Colonic mucosa (tissue), 4 donors: ENCODE measurements around the gene MARVELD1. TPM values are rescaled to one million over a fixed set of nuclear protein-coding genes. Genes with fewer than 3 reads are reported as not detected.
"Not testable (repeated sequence)": the region's sequence is repeated elsewhere in the genome, so short reads cannot be mapped to it uniquely, and the experiment has no call there.

Experiments
- DNase-seq: peaks from one replicate; pipeline ENCODE4 v3.0.0-alpha.2; 2020
- H3K27ac ChIP-seq: fragments of 200-600 bp; one replicate; pipeline ENCODE4 v1.8.0; 2021
- H3K27me3 ChIP-seq: fragments of 200-600 bp; one replicate; pipeline ENCODE4 v1.8.0; 2021
- H3K36me3 ChIP-seq: fragments of 200-600 bp; one replicate; pipeline ENCODE4 v1.8.0; 2021
- H3K4me1 ChIP-seq: fragments of 200-600 bp; one replicate; pipeline ENCODE4 v1.8.0; 2021; ENCODE audit warnings: mild to moderate bottlenecking
- H3K4me3 ChIP-seq: fragments of 200-600 bp; one replicate; pipeline ENCODE4 v1.8.0; 2021
- H3K9ac ChIP-seq, 2 donors: one replicate each; pipeline ENCODE4 v1.7.0; 2013; ENCODE audit warnings: control low read depth in 2 of 2, low read depth in 2 of 2, low read length in 2 of 2
- H3K9me3 ChIP-seq: fragments of 200-600 bp; one replicate; pipeline ENCODE4 v1.8.0; 2021
- intact Hi-C: fragments of 100-400 bp; cut with DNase I; formaldehyde crosslinking; loops from one replicate; pipeline ENCODE4 v1.14.1; 2022
- total RNA-seq, 2 donors: library from RNA; stranded (reverse); fragmentation: NEBNext Ultra II Directional in 1 of 2; extraction: Animal tissue kit (Norgen Biotek cat#: 25700) in 1 of 2; gene quantifications; one replicate each; pipeline ENCODE4 v1.2.1, GENCODE V29; 2021
- TF ChIP-seq, protein P1 (sequence below): fragments of 200-600 bp; IDR thresholded peaks from one replicate; pipeline ENCODE4 v1.8.0; 2022; ENCODE audit warnings: antibody characterized with exemption, mild to moderate bottlenecking
- donor health status: healthy.
- donor health status: DM: no; HTN: no; CAD: no.
- donor health status: DM: no; HTN: no; CAD: no.

Gene MARVELD1
- total RNA-seq, 2 donors from 2014 or later, result 25.7 to 31.7 TPM

DNA sequence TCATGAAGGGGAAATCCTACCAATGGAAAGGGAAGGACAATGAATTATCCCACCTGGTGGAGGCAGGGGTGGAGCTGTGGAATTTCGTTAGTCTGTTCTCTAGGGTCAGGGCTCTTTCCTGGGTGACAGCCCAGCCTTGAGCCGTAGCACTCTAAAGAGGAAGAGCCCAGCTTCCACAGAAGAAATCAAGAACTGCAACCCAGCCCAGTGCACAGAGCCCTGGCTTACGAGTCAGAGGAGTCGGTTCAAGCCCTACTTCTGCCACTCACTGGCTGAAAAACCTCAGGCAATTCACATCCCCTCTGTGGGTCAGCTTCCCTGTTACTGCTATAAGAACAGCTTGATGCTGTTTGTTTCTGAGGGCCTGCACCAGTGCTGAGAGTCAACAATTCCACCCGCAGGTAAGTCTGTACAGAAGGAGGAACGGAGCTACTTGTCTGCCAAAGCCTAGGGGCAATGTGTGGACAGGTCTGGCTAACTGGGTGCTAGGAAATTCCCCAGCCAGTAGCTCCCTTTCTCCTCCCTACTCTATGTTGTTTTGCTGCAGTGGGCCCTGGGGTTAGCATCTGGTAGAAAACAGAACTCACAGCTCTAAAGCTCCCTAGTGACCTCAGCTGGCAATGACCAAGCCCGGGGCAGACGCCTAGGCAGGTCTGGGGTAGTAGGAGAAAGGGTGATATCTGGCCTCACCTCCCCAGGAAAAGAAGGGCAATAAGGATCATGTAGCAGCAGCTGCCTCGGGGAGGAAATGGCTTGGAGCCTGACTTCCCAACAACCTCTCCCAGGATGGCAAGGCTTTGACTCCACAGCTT, 29.8 kb upstream of the MARVELD1 start:
- Histone ChIP-seq H3K36me3 (no peaks in the 10 kb centered on the region), H3K4me3 (peak overlapping the region; percentile 8), H3K27me3 (no peaks in the 10 kb centered on the region), H3K27ac (peak overlapping the region; percentile 86), H3K9ac (peak overlapping the region; percentile 58 to 96), H3K4me1 (peaks cover 21% of the 10 kb centered on the region), H3K9me3 (no peaks in the 10 kb centered on the region)
- DNase-seq, result peak; percentile 71
- TF ChIP-seq, protein P1, sequence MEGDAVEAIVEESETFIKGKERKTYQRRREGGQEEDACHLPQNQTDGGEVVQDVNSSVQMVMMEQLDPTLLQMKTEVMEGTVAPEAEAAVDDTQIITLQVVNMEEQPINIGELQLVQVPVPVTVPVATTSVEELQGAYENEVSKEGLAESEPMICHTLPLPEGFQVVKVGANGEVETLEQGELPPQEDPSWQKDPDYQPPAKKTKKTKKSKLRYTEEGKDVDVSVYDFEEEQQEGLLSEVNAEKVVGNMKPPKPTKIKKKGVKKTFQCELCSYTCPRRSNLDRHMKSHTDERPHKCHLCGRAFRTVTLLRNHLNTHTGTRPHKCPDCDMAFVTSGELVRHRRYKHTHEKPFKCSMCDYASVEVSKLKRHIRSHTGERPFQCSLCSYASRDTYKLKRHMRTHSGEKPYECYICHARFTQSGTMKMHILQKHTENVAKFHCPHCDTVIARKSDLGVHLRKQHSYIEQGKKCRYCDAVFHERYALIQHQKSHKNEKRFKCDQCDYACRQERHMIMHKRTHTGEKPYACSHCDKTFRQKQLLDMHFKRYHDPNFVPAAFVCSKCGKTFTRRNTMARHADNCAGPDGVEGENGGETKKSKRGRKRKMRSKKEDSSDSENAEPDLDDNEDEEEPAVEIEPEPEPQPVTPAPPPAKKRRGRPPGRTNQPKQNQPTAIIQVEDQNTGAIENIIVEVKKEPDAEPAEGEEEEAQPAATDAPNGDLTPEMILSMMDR, result no peak
- intact Hi-C loops, result no loop called here

DNA sequence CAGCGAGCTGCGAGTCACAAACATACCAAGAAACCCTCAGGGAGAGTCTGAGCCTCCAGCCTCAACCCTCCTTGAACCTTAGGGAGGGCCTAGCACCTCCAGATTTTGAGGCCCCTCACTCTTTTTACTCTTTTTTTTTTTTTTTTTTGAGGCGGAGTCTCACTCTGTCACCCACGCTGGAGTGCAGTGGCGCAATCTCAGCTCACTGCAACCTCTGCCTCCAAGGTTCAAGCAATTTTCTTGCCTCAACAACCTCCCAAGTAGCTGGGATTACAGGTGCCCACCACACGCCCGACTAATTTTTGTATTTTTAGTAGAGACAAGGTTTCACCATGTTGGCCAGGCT, 29.2 kb upstream of the MARVELD1 start:
- intact Hi-C loops, H3K36me3 ChIP-seq, DNase-seq, H3K27me3 ChIP-seq, H3K9me3 ChIP-seq: not testable (repeated sequence)
- Histone ChIP-seq H3K27ac (peak overlapping the region; percentile 86), H3K4me3 (peak overlapping the region; percentile 8), H3K9ac (peak overlapping the region; percentile 58 to 96), H3K4me1 (peaks cover 21% of the 10 kb centered on the region)

DNA sequence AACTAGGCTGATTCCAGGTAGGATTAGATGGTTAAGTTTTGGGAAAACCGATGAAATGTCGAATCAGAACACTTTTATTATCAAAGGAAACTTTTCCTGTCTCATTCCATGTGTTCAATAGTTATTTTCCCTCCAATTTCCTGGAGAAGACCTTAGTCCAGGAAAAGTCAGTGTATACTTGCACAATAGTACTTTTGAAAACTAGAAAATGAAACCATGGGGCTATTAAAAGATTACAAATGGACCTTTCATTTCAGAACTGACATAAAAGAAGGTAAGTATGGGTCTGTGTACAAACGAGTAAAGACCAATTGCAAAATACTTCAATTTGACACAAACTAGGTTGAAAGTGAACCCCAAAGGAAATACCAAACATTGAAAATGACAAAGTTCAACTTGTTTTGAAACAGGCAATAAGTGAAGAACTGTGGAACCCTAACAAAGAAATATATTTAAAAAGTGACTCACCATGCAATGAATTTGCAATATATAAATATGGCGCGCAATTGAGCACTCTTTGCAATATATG, 28.6 kb upstream of the MARVELD1 start:
- peak overlapping the region; percentile 86 for H3K27ac ChIP-seq
- peak overlapping the region; percentile 51 for H3K4me3 ChIP-seq
- H3K27me3 ChIP-seq, result no peaks in the 10 kb centered on the region
- H3K9me3 ChIP-seq, result no peaks in the 10 kb centered on the region
- no peaks in the 10 kb centered on the region for H3K36me3 ChIP-seq
- H3K9ac ChIP-seq, result peak overlapping the region; percentile 13 to 96
- peaks cover 21% of the 10 kb centered on the region for H3K4me1 ChIP-seq
- no peak for DNase-seq
- TF ChIP-seq, protein P1, result no peak
- intact Hi-C loops, result no loop called here

DNA sequence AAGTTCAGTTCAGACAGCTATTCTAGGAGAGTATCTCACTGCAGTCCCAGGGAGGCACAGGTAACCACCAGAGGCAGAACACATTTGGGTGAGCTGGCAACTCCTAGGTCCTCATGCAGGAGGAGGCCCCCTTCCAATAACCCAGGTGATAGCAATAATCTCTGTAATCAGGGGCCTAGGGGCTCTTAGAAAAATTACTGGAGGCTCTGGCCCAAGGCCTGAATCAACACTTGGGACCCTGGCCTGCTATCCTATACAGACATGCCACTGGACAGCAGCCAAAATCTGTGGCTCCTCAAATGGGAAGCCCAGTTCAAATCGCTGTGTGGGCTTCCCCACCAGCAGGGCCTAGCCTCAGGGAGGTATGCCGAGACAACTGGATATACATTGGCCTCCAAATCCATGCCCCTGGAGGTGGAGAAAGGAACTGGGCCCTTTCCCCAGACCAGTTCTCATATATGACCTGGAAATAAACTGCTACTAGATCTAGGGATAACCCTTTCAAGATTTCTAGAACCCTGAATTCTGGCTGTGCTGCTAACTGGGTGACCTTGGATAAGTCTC, 28.1 kb upstream of the MARVELD1 start:
- TF ChIP-seq, protein P1, result no peak
- peak overlapping the region; percentile 51 for H3K4me3 ChIP-seq
- DNase-seq, result peak; percentile 59
- H3K27ac ChIP-seq, result peak overlapping the region; percentile 86
- peak overlapping the region; percentile 88 to 96 for H3K9ac ChIP-seq
- intact Hi-C loops, result no loop called here
- no peaks in the 10 kb centered on the region for H3K36me3 ChIP-seq
- peaks cover 21% of the 10 kb centered on the region for H3K4me1 ChIP-seq
- H3K9me3 ChIP-seq, result no peaks in the 10 kb centered on the region
- H3K27me3 ChIP-seq, result no peaks in the 10 kb centered on the region

DNA sequence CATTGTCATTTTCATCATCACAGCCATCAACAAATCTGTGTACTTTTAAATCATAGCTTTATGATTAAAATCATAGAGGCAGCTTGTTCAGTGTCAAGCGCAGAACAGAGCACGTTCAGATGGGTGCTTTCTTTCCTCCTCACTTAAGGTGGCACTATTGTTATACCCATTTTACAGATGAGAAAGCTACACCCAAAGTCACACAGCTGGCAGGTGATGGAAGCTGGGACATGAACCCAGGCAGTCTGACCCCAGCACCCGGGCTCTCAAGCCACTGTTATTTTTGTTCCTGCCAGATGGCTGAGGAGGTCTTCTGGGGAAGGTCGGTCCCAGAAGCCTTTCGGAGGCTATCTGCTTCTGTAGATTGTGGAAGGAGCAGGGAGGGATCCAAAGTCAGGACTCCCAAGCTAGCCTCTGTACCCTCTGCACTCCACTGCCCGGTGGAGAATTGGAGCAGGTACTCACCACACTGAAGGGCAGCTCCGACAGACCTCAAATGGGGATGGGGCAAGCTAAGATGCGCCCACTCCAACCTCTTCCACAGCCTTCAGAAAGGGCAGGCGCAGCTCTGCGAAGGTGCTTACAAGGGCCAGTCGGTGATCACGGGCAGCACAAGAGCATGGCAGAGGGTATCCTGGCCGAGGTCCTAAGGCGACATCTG, 27.1 kb upstream of the MARVELD1 start:
- H3K36me3 ChIP-seq, result no peaks in the 10 kb centered on the region
- no peaks in the 10 kb centered on the region for H3K9me3 ChIP-seq
- peaks cover 21% of the 10 kb centered on the region for H3K4me1 ChIP-seq
- intact Hi-C loops, result no loop called here
- peak; percentile 41 for DNase-seq
- H3K9ac ChIP-seq, result peak overlapping the region; percentile 88 to 96
- peak overlapping the region; percentile 86 for H3K27ac ChIP-seq
- H3K27me3 ChIP-seq, result no peaks in the 10 kb centered on the region
- H3K4me3 ChIP-seq, result peak overlapping the region; percentile 51
- TF ChIP-seq, protein P1, result no peak
